Measurements from ENCODE around the gene KIAA1755. TPM values are rescaled to one million over a fixed set of nuclear protein-coding genes. Genes with fewer than 3 reads are reported as not detected.

Gene KIAA1755
- total RNA-seq, 3 donors from 2014 or later = 2.1 to 5.1 (median 4.3) TPM

DNA sequence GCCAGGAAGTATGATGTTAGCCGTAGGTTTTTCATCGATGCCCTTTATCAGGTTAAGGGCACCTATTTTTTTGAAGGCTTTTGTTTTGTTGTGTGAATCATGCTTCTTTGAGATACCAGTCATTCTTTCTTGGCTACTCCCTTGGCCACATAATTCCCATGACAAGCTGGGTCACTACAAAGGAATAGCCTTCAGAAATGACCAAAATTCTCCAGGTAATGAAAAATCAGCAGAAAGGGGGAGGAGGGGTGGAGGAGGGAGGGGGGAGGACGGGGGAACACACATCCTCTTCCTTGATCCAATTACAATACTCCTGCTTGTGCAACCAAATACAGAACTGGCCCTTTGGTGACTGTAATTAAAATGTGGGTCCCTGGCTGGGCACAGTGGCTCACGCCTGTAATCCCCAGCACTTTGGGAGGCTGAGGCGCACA is 73.7 kb downstream of the KIAA1755 start:
- Histone ChIP-seq H3K27me3 (no peaks in the 10 kb centered on the region), H3K27ac (no peak overlapping the region)
- TF ChIP-seq CTCF (IDR thresholded peaks at IDR 0.05) (no peak), POLR2A (IDR thresholded peaks at IDR 0.05) (no peak), POLR2AphosphoS5 (IDR thresholded peaks at IDR 0.05) (no peak)

DNA sequence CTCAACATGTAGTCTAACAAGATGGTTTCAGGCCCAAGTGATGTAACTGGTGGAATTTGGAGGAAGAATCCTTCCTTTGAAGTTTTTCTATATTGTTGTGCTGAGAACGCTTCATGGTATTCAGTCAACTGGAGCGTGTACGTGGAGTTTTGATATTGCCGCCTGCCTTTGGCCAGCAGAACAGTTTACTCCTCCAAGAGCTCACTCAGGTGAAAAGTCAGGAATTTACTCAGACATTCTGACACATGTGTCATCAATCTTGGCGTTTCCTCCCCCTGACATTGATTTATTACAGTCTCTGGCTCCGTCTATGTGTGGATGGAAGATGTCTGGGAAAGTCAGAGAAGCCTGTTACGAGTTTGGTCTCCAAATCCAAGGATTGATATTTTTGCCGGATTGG is 76.4 kb downstream of the KIAA1755 start:
- DNase-seq (ENCODE audit: low spot score in 2 of 2) = no peak
- no peaks in the 10 kb centered on the region for H3K36me3 ChIP-seq
- H3K27ac ChIP-seq = no peak overlapping the region
- TF ChIP-seq CTCF (IDR thresholded peaks at IDR 0.05) (no peak), POLR2A (IDR thresholded peaks at IDR 0.05) (no peak), POLR2AphosphoS5 (IDR thresholded peaks at IDR 0.05) (no peak)
- H3K27me3 ChIP-seq = no peaks in the 10 kb centered on the region
- intact Hi-C loops (cut with DNase I; ENCODE audit: low total_unique reads) = no loop called here
- no peak overlapping the region for H3K4me3 ChIP-seq
- H3K4me1 ChIP-seq = no peaks in the 10 kb centered on the region
- H3K9me3 ChIP-seq = no peaks in the 10 kb centered on the region

More for the DNA sequence above, 73.7 kb downstream of the KIAA1755 start:
- no peaks in the 10 kb centered on the region for H3K36me3 ChIP-seq
- no peaks in the 10 kb centered on the region for H3K4me1 ChIP-seq
- intact Hi-C loops (cut with DNase I; ENCODE audit: low total_unique reads) = no loop called here
- no peaks in the 10 kb centered on the region for H3K9me3 ChIP-seq
- no peak overlapping the region for H3K4me3 ChIP-seq
- DNase-seq (ENCODE audit: low spot score in 2 of 2) = no peak

- TF ChIP-seq CTCF (IDR thresholded peaks at IDR 0.05) (no peak), POLR2A (IDR thresholded peaks at IDR 0.05) (no peak), POLR2AphosphoS5 (IDR thresholded peaks at IDR 0.05) (no peak)
- DNase-seq (ENCODE audit: low spot score in 2 of 2) = no peak
- intact Hi-C loops (cut with DNase I; ENCODE audit: low total_unique reads) = no loop called here
- Histone ChIP-seq H3K27ac (no peak overlapping the region), H3K9me3 (no peaks in the 10 kb centered on the region), H3K4me3 (no peak overlapping the region), H3K36me3 (no peaks in the 10 kb centered on the region), H3K4me1 (no peaks in the 10 kb centered on the region), H3K27me3 (no peaks in the 10 kb centered on the region)
These were observed 78.6 kb downstream of the KIAA1755 start for GRCh38 chr20:38181971-38182370.

- TF ChIP-seq POLR2A (IDR thresholded peaks at IDR 0.05) (no peak), CTCF (IDR thresholded peaks at IDR 0.05) (no peak), POLR2AphosphoS5 (IDR thresholded peaks at IDR 0.05) (no peak)
- no peak overlapping the region for H3K27ac ChIP-seq
- H3K27me3 ChIP-seq = no peaks in the 10 kb centered on the region
- H3K4me1 ChIP-seq = no peaks in the 10 kb centered on the region
- H3K9me3 ChIP-seq = no peaks in the 10 kb centered on the region
- no peak for DNase-seq (ENCODE audit: low spot score in 2 of 2)
- no peaks in the 10 kb centered on the region for H3K36me3 ChIP-seq
- no peak overlapping the region for H3K4me3 ChIP-seq
- intact Hi-C loops (cut with DNase I; ENCODE audit: low total_unique reads) = no loop called here
These were observed 79.2 kb downstream of the KIAA1755 start for GRCh38 chr20:38181207-38181801.

GRCh38 chr20:38180781-38181180 is 79.8 kb downstream of the KIAA1755 start:
- H3K4me1 ChIP-seq = no peaks in the 10 kb centered on the region
- no peaks in the 10 kb centered on the region for H3K9me3 ChIP-seq
- no peak overlapping the region for H3K4me3 ChIP-seq
- DNase-seq (ENCODE audit: low spot score in 2 of 2) = no peak
- no peak for TF ChIP-seq POLR2AphosphoS5 (IDR thresholded peaks at IDR 0.05)
- no peak for TF ChIP-seq CTCF (IDR thresholded peaks at IDR 0.05)
- no peak for TF ChIP-seq POLR2A (IDR thresholded peaks at IDR 0.05)
- H3K36me3 ChIP-seq = no peaks in the 10 kb centered on the region
- H3K27ac ChIP-seq = no peak overlapping the region
- intact Hi-C loops (cut with DNase I; ENCODE audit: low total_unique reads) = no loop called here
- no peaks in the 10 kb centered on the region for H3K27me3 ChIP-seq

Data from breast epithelium (tissue), 4 donors.